ENCODE data around the gene SNX17.

DNA sequence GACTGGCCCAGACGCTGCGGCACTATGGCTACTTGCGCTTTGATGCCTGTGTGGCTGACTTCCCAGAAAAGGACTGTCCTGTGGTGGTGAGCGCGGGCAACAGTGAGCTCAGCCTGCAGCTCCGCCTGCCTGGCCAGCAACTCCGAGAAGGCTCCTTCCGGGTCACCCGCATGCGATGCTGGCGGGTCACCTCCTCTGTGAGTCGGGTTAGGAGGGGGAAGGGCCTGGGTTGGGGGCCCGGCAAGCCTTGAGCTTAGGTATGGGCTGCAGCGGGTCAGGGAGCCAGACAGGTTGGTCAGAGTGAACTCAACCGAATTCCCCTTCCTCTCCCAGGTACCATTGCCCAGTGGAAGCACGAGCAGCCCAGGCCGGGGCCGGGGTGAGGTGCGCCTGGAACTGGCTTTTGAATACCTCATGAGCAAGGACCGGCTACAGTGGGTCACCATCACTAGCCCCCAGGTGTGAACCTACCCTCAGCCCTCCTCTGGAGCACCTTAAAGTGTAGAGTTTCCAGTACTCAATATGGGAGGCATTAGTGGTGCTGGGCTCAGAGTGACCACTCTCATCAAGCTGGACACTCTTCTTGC lies 5.2 kb downstream of the SNX17 start:
- TF ChIP-seq, protein P1, sequence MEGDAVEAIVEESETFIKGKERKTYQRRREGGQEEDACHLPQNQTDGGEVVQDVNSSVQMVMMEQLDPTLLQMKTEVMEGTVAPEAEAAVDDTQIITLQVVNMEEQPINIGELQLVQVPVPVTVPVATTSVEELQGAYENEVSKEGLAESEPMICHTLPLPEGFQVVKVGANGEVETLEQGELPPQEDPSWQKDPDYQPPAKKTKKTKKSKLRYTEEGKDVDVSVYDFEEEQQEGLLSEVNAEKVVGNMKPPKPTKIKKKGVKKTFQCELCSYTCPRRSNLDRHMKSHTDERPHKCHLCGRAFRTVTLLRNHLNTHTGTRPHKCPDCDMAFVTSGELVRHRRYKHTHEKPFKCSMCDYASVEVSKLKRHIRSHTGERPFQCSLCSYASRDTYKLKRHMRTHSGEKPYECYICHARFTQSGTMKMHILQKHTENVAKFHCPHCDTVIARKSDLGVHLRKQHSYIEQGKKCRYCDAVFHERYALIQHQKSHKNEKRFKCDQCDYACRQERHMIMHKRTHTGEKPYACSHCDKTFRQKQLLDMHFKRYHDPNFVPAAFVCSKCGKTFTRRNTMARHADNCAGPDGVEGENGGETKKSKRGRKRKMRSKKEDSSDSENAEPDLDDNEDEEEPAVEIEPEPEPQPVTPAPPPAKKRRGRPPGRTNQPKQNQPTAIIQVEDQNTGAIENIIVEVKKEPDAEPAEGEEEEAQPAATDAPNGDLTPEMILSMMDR (IDR thresholded peaks at IDR 0.05; ENCODE audit: low read depth, low read length): no peak
- TF ChIP-seq EZH2phosphoT487 (IDR thresholded peaks at IDR 0.05; ENCODE audit: low read depth): no peak
